Fibroblast of gingiva (primary cell): Measurements from ENCODE around the gene ELAVL1.

ENCODE experiments used
- DNase-seq: peaks from one replicate; pipeline ENCODE4 v3.0.0-alpha.2; 2011; ENCODE audit warnings: low read depth

Gene ELAVL1

DNA sequence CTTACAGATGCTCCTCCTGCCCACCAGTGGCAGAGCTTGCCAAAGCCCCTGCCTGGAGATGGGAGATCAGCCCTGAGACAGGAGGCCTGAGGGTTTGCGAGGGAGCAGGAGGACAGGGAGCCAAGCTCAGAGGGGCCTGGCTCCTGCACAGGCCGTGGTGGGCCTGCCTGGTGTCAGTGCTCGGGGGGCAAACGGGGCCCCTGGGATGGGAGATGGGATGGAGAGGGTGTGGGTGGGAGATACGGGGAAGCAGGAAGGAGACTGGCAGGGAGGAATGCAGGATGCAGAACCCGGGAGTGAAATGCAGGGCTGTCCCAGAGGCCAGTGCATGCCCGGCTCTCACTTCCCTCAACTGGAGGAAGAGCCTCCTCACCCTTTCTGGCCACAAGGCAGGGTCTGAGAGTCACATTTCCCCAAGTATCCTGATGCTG lies 19.9 kb downstream of the ELAVL1 start:
- DNase-seq: no peak

DNA sequence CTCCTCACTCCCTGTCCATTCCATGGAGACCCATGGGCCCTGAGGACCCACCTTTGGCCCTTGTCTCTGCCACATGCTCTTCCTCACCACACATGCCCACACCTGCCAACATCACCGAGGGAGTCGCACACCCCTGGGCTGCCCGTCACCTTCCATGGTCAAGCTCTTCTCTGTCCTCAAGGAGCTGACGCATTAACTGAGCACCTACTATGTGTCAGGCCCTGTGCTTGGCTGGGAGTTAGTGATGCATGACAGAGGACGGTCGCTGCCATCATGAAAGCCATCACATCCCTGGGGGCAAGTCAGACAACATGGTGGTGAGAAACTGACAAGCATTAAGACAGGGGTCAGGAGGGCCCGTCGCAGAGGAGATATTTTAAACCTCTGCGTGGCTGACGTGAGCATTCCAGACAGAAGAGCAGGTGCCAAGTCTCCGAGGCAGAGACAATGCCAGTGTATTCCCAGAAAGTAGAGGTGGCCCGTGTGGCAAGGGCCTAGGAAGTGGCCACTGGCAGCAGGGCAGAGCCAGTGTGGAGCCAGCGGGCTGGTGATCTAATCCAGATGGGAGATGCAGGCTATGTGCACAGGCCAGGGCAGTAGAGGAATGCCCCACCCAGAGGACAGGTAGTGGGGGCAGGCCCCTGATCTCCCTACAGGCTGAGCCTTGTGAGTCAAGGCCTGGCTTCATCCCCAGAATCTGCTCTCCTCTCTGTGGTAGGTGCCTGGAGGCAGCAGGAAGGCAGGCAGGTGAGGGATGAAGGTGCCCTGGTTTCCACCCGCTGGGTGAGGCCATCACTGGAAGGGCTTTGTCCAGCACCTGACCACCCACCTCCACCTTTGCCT lies 21.2 kb downstream of the ELAVL1 start:
- no peak for DNase-seq

DNA sequence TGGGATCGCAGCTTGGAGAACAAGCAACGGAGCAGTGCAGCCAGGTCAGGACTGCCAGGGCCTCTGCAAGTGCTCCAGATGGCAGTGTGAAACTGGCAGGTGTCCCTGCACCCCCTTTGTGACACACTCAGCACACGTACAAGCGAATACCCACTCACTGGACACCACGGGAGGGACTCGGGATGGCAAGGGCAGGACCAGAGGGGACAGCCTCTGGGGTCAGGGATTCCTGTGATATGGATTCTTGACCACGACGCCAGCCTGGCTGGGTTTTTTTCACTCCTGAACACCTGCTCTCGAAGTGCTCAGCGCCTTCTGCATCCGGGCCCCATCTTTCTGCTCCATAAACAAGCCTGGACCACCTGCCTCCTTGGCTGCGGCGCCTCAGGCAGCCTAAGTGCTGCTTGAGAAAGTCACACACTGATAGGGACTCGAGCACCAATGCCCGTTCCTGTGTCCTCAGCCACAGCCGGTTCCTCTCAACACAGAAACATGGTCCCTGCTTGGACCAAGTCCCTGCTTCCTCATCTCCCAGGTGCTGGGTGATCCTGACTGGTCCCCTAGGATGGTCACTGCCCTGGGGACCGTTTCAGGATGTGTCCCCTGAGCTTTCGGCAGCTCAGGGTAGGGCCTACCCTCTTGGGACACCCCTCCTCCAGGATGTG lies 22.0 kb downstream of the ELAVL1 start:
- no peak for DNase-seq

DNA sequence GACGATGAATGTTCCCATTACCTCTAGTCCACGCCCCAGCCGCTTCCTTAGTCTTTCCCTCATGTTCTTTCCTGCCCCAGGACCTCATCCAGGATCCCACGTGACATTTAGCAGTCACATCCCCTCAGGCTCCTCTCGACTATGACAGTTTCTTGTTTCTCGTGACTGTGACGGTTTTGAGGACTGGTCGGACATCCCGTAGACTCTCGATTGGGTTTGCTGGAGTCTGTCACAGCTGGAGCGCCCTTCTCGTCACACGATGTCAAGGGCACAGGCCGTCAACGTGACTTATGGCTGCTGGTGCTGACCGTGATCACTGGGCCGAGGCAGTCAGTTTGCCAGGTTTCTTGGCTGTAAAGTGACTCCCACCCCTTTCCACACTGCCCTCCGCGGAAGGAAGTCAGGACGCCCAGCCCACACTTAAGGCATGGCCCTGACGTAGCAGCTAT lies 22.8 kb downstream of the ELAVL1 start:
- DNase-seq: no peak

DNA sequence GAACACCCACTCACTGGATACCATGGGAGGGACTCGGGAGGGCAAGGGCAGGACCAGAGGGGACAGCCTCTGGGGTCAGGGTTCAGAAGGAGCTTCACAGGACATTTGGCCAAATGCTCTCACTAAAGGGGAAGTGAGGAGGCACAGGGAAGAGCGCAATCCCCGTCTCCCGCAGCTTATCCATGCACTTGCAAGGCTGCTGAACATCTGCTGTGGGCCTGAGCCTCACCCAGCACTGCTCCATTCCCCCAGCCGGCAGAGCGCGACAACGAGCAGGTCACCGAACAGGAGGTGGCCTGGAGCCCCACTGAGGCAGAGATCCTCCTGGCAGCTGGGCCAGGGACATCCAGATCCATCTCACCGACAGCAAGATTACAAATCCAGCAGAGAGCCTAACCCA lies 23.3 kb downstream of the ELAVL1 start:
- DNase-seq: no peak

DNA sequence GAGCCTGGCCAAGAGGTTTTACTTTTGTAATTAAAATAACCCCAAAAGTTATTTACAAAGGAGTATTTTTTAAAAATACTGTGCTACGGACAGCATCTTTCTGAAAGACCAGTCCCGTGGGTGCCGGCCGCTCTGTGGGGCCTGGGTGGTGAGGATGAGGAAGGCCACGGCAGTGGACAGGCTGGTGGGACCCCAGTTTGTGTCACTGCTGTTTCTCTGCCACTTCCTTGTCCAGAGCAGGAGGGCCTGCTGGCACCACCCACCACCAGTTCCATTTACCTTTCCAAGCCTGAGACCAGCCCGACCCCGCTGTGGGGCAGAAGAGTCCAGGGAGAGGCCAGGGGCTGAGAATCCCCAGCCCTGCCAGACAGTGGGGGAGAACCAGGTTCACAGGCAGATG lies 23.8 kb downstream of the ELAVL1 start:
- no peak for DNase-seq

DNA sequence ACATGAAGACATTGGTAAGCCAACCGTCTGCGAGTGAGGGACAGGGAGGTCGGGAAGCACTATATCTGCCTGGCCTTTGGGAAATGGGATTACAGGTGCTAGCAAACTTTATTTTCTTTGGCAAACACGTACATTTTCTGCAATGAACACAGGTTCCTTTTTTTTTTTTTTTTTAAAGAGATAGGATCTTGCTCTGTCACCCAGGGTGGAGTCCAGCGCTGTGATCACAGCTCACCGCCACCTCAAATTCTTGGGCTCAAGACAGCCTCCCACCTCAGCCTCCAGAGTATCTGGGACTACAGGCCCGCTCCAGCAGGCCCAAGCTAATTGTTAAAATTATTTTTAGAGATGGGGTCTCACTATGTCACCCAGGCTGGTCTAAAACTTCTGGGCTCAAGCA lies 24.2 kb downstream of the ELAVL1 start:
- no peak for DNase-seq

DNA sequence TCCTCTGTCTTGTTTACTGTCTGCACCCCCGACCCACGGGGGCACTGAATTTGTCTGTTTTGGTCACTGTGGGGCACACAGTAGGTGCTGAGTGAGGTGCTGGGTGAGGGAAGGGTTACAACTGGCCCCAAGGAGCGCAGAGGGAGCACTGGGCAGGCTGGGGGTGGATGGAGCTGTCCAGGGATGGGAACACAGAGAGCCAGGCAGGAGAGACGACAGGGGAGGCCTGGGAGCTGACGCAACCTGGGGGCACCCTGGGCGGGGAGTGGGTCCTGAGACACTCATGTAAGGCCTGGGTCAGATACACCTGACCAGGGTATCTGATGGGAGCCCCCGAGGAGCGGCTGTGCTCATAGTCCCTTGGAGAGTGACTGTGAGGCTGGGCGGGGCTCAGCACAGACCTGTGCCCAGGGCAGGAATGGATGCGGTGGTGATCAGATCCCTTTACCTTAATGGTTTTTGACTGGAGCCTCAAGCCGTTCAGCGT lies 24.8 kb downstream of the ELAVL1 start:
- no peak for DNase-seq

DNA sequence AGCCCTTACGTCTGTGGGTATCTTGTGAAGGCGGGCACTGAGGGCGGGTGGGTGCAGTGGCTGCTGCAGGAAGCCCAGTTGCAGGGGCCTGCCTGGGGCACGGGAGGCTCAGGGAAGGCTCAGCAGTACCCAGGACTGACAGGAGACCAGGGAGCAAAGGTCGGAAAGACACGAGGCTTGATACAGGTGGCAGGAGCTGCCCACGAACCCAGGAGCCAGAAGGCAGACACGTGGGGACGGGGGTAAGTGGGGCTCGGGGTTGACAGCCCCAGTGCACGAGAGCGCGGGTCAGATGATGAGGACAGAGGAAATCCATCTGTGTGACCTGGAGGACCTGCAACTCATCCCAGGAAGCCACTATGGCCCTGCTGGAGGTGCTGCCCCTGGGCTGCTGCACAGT lies 25.3 kb downstream of the ELAVL1 start:
- DNase-seq: no peak

DNA sequence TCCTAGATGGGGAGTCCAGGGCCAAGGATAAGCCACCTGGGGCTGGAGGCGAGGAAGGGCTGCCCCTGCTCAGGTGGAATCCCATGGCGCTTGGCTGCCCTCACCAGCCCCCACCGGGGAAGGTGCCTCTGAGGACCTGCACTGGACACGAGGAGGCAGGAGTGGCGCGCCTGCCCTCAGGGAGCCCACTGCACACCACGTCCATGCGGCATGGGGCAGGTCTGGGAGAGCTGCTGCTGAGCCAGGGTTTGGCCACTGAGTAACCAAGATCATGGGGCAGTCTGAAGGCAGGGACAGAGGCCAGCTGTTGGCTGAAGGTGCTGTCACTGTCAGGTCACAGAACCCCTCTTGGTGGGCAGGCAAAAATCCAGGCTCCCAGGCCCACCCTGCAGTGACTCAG lies 25.9 kb downstream of the ELAVL1 start:
- DNase-seq: no peak

DNA sequence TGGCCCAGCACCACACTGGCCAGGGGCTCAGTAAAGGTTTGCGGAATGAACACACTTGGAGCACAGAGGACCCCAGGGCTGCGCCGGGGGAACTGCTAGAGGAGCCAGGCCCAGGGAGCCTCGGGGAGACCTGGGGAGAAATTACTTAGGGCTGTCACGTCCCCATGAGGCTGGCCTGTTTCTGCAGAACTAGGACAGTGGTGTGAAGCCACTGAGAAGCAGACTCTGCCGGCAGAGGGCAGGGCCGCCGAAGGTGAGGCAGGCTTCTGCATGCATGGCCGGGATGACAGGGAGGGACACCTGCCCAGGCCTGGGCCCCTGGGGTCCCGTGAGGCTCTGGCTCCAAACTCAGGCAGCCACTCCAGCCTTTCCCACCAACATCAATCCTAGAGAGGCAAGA lies 26.4 kb downstream of the ELAVL1 start:
- DNase-seq: no peak

DNA sequence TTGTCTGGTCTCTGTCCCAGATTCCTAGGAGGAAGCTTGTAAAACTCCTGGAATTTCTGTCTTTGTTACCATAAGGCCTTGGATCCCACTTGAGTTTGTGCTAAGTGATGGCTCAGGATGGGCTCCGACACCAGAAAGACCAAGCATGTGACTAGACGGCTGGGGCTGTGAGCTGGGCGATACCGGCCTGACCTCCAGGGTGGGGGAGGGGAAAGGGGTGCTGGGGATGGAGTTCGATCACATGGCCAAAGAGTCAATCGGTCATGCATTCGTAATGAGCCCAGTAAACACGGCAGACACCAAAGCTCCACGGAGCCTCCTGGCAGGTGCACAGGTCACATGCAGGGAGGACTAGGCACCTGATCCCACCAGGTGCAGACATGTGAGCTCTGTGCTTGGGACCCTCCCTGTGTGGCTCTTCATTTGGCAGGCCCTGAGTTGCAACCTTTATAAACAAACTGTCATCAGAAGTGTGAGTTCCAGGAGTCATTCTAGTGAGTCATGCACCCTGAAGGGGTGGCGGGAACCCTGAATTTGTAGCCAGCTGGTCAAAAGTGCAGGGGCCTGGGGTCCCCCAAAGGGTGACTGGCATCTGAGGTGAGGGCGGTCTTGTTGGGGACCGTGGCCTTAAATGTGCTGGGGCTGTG lies 27.1 kb downstream of the ELAVL1 start:
- DNase-seq: no peak

DNA sequence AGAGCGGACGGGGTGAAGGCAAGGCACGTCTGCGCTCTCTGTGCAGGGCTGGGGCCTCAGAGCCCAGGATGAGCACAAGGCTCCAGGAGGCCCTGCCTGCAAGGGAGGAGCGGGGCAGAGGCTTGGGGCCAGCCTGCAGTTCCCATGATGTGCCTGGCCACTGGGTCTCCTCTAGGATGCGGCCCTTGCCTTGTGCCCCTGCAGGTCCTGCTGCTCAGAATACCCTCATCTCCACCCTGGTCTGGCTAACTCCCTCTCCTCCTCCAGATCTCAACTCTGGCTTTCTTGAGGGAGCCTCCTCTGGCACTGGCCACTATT lies 27.8 kb downstream of the ELAVL1 start:
- DNase-seq: no peak

DNA sequence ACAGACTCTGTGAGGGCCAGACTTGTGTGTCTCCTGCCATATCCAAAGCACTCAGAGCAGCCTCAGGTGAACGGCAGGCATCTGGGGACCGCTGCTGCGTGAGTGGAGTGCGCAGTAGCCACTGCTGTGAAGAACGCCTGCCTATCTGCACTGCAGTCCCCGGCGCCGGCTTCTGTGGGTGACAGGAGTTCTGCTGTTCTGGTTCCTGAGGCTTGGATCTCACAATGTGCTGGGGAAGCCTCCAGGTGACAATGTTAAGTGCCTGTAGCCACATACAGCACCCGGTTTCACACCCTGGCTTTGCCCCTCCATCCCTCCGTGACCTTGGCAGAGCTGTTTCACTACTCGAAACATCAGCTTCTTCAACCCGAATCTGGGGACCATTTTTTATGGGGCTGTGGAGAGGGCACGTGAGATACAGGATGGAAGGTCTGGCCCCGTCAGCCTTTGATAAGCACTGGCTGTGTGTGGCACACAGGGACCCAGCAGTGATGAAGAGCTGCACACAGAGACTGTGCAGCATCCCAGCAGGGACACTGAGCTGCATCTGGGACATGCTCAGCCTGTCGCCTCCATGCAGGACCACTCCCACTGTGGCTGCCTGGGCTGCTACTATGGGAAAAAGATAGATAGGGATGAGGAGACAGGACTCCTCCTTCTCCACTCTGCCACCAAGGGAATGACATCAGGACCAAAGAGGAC lies 28.3 kb downstream of the ELAVL1 start:
- no peak for DNase-seq

DNA sequence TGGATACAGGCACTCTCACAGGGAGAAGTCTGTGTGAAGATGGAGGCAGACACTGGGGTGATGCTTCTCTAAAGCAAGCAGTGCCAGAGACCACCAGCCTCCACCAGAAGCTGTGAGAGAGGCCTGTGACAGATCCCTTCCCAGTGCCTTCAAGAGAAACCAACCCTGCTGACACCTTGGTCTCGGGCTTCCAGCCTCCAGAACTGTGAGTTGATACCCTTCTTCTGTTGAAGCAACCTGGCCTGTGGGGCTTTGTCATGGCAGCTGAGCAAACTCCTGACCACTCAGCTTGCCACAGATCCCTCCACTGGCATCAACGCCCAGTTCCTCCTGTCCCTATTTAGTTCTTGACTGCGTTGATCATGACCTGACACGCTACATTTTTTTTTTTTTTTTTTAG lies 29.0 kb downstream of the ELAVL1 start:
- DNase-seq: no peak

DNA sequence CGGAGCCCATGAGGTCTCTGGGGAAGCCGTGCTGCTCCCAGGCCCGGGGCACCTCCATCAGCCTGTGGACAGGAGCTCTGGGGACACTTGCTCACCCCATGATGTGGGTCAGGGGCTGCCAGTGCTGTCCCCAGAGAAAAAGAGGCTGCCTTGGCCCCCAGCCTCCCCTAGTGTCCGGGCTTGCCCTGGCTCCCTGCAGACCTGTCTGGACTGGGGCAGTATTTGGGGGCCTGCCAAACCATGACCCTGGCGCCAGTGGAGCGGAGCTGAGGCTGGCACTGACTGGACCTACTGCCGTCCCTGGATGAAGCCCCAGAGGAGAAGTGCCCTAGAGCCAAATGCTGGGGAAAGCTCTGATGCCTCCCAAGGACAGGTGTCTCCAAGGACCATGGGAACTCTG lies 30.4 kb downstream of the ELAVL1 start:
- DNase-seq: no peak

DNA sequence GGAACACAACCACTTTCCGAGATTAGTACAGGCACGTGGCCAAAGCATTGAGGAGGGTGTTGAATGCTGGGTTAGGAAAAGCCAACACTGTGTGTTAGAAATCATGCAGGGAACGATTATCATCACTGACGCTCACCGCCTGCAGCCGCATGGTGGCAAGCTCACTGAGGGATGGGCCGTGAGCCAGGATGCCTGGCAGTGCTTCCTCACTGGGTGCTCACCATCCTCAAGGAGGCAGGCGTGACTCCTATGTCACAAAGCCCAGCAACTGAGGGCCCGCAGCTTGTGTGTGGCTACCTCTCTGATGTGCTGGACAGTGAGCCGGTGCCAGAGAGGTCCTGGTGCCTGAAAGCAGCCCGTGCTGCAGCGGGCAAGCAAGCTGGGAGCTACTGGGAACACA lies 31.6 kb downstream of the ELAVL1 start:
- DNase-seq: no peak

DNA sequence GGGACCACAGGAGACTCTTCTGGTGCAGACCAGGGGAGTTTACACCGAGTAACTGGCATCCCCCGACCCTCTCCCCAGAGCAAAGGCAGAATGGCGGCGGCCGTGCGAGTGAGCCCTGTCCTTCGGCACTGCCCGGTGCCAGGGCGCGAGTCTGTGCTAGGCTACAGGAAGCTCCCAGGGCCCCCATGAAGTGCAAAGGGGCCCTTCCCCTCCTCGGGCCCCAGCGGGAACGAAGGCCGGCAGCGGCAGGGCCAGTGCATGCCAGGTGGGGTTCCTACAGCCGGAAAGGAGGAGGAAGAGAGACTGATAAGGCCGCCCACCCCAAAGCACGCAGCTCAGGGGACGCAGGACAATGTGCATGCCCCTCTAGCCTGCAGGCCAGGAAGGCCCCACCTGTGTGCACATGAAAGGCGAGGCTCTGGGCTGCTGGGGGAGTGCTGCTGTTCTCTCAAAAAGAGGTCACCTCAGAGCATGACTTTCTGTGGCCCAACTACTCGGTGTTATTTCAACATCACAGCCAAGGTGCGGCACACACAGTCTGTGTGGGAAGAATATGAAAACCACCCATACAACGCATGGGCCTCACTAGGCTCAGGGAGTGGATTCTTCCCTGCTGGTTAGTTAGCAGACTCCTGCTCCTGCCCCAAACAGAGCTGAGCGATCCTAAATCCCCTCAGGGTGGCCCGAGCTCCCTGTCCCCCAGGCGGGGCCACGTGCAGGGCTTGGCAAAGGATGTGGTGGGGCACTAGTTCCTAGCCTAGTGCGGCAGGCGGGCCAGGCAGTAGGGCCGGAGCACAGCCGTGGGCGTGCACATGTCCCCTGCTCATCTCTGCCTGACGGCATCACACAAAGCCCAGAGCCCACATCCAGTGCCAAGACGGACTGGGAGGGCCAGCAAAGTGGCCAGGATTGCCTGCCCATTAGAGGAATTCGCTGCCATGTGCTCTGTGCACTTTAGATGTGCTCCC lies 33.6 kb downstream of the ELAVL1 start:
- DNase-seq: no peak

DNA sequence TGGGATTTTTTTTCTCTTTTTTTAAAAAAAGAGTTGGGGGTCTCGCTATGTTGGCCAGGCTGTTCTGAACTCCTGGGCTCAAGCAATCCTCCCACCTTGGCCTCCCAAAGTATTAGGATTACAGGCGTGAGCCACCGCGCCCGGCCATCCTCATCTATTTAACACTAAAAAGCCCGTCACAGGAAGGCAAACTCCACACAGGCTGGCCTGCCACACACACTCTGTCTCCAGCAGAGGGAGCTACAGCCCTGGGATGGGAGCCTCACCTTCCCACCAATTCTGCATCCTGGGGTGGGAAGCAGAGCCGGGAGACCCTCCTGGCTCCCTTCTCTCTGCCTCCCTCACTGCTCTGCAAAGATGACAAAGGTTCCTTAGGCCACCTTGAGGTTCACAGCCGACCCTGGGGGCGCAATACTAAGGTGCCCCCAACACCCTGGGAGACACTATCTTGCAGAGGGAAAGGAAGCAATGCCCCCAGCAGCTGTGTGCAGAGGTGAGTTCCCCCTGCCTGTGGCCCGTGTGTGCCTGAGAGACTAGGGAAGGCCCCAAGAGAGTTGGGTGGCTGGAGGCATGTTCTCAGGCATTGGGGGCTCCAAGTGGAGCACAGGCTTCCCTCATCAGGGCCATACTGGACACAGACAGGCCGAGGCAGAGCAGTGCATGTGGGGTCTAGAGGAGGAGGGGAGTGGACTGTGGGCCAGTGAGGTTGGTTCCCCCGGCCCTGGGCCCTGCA lies 34.6 kb downstream of the ELAVL1 start:
- DNase-seq: peak; percentile 13

DNA sequence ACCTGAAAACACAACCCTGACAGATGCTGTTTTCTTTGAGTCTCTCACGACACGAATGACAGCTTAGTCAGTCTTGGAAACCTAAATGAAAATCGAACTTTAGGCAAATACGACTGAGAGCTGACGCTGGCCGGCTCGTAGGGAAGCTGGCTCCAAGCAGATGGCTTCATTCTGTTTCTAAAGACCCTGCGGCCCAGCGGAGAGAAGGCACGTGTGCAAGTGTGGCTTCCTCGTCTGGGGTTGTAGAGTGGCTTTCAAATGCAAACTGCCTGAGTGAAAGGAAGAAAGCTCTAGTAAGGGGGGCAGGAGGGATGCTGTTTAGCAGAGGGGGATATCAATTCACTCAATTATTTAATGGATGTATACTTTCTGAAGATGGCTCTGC lies 35.9 kb downstream of the ELAVL1 start:
- DNase-seq: no peak
